MV-4-11 (cell line): ENCODE data around the gene METRNL.
"Not testable (repeated sequence)": the region's sequence is repeated elsewhere in the genome, so short reads cannot be mapped to it uniquely, and the experiment has no call there.

ENCODE experiments used
- DNase-seq: peaks from one replicate; lab custom pipeline; 2025; lab: John Stamatoyannopoulos, UW

The METRNL gene

DNA sequence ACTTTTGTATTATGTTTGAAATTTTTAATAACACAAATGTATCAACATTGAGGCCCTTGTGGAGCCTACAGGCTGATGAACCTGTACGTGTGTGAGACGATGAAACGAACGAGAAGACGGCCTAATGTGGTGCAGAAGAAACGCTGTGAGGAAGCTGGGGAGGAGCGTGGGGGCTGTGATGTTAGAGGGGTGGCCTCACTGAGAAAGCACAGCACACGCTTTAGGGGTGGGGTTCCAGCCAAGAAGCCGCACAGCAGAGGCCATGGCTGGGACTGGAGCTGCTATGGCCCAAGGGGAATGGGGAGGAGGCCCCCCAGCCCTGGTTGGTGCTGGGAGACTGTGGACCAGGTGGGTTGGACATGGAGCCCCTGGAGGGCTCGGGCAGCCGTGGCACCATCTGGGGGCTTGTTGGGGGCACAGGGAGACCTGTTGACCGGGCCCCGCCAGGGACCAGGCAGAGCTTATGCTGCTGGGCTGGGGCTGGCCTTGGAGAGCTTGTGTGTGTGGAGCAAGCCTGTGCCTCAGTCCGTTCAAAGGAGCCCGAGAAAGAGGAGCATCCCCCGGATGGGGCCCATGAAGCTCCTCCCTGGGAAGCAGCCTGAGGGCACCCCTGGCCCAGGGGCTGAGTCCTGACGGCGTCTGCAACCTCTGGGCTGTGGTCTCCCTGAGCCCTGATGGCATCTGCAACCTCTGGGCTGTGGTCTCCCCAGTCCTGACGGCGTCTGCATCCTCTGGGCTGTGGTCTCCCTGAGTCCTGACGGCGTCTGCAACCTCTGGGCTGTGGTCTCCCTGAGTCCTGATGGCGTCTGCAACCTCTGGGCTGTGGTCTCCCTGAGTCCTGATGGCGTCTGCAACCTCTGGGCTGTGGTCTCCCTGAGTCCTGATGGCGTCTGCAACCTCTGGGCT lies 44.7 kb downstream of the METRNL start:
- no peak for DNase-seq

DNA sequence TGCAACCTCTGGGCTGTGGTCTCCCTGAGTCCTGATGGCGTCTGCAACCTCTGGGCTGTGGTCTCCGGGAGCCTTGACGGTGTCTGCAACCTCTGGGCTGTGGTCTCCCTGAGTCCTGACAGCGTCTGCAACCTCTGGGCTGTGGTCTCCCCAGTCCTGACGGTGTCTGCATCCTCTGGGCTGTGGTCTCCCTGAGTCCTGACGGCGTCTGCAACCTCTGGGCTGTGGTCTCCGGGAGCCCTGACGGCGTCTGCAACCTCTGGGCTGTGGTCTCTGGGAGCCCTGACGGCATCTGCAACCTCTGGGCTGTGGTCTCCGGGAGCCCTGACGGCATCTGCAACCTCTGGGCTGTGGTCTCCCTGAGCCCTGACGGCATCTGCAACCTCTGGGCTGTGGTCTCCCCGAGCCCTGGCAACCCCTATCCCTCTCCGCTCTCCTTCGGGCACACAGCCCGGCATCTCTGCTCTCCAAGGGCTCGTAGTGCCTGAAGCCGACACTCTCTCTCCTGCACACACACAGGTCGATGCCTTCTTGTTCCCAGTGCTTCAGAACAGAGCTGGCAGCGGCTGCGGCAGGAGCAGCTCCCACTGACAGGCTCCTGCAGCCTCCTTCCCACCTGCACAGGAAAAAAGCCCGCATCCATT lies 45.6 kb downstream of the METRNL start:
- DNase-seq = peak; percentile 73

DNA sequence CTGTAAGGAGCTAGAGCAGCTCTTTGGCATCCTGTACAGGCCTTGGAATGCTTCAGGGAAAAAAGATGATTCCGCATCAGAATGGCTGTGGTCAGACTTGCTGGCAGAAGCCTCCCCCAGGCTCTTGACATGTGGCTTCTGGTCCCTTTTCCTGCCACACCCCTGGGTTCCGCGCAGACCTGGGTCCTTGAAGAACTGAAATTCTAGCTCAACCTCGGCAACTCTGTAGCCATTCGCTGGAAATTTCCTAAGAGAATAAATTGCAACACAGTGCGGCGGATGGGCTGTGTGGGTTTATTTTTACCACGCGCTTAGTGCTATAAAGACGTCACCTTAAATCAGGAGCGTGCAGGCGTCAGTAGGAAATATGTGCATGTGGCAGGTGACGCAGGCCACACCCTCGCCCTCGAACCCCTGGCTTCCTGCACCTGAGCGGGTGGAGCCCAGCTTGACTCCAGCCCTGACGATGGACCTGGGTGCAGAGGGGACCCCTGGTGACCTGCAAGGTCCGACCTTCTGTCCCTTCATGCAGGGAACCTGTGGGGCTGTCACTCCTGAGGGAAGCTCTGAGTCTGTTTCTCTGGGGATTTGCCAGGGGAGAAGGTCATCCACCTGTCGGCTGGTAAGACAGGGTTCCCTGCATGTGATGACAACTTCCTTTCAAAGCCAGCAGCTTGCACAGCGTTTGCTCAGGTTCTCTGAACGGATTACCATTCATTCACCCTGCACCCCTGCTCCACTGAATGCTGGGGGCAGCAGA lies 46.3 kb downstream of the METRNL start:
- DNase-seq = peak; percentile 97

DNA sequence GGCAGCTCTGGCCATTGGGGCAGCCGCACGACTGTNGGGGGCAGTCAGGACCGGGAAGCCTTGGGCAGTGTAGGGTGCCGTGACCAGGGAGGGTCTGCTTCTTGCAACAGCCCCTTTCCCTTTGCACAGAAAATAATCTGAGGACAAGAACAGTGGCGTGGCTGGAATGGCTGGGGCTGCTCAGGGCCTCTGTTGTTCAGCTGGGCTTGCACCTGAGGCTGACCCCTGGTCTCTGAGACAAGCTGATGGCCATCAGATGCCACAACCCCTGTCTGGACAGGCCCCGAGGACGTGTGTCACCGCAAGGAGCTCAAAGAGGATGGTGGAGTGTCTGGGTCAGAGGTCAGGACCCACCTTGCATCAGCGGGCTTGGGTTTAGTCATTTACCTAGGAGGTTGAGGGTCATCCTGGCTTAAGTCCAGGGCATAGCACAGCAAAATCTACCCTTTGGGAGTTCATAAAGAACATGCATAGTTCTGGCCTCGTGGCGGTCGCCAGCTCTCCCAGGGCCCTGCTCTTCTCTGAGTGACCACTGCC lies 46.9 kb downstream of the METRNL start:
- no peak for DNase-seq

DNA sequence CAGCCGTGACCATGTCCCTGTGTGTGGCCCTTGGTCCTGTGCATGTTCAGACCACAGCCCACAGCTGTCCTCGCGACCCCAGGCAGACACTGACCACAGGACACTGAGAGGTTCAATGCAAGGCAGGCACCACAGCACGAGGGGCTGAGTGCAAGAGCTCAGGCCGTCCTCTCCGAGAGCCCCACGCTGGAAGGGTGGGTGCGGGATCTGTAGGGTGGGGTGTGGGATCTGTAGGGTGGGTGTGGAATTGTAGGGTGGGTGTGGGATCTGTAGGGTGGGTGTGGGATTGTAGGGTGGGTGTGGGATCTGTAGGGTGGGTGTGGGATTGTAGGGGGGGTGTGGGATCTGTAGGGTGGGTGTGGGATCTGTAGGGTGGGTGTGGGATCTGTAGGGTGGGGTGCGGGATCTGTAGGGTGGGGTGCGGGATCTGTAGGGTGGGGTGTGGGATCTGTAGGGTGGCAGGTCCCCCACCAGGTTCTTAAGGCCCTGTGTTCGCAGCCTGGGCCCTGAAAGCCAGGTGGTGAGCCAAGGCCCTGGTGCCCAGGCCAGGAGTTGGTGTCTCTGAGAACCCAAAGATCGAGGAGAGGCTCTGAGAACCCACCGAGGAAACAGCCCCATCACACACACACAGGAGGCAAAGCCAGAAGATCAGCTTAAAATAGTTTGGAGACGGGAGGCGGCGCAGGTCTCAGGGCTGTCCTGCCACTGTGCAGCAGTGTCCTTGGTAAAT lies 48.2 kb downstream of the METRNL start:
- DNase-seq = no peak

DNA sequence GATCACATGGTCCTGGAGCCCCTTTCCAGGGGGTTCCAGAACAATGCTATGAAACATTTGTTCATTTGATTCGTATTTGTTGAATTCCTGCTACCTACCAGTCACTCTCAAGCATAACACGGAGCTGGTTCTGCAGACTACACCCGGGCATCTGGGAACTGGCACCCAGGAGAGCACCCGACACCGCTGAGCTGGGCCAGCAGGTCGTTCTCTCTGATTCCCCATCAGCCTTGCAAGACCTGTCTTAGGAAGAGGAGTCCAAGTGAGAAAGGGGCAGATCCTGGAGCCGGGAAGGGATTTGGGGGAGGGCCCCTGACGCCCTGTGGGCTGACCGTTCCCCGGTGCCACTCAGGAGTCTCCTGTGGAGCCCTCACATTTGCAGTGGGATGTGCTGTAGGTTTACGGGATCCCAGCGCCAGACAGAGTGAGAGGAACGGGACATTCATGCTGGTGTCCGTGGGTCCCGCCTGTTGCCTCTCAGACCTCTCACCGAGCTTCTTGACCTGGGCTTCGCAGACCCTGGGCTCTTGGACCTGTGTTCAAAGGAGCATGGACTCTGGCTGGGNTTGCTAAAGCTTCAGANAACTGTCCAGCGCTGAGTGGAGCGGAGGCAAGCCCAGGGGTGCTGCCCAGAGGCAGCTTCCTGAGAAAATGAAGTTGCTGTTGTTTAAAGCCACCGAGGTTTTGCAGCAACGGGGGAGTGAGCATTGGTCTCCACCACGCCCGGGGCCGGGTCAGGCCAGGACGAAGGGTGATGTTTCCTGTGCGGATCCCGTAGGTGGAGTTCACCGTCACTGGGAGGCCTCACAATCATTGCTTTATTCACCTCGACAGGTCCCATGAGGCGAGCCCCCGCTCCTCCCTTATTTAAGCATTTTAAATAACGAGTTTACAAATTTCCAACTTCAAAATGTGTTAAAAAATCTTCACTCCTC lies 49.2 kb downstream of the METRNL start:
- no peak for DNase-seq

DNA sequence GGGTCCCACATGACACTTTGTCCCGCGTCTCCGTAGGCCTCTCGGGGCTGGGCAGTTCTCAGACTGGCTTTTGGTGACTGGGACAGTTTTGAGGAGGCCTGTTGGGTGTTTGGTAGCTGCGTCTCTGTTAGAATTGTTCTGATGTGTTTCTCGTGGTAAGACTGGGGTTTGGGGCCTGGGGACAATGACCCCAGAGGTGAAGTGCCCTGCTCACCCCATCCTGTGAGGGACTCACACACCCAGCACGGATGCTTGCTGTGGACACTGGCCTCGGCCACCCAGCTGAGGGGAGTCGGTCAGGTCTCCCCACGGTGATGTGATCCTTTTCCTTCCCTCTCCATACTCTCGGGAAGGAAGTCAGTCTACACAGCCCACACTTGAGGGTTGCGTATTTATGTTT lies 50.3 kb downstream of the METRNL start:
- DNase-seq = no peak

DNA sequence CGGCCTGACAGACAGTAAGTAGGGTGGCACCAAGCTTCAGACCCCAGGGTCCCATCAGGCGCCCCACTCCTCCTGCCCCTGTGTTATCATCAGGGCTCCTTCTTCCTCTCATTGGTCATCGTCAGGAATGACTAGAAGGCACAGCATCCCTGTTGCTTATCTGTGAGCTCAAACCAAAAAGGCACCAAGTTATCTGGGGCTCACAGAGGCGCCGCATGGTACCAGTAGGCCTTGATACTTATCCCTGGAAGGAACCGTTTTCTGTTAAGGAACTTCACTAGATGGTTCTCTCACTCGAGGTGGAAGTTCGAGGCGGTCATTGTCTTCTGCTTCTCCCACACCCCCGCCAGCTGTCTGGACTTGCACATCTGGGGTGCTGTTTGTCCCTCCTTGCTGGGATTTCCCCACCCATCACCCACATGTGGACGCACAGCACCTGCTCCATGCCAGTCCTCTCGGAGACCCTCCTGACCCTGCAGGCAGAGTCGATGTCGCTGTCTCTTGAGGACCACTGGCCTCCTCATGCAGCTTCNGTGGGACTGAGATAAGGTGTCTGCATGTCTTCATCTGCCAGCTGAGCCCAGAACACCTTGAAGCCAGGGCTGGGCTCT lies 52.1 kb downstream of the METRNL start:
- no peak for DNase-seq

DNA sequence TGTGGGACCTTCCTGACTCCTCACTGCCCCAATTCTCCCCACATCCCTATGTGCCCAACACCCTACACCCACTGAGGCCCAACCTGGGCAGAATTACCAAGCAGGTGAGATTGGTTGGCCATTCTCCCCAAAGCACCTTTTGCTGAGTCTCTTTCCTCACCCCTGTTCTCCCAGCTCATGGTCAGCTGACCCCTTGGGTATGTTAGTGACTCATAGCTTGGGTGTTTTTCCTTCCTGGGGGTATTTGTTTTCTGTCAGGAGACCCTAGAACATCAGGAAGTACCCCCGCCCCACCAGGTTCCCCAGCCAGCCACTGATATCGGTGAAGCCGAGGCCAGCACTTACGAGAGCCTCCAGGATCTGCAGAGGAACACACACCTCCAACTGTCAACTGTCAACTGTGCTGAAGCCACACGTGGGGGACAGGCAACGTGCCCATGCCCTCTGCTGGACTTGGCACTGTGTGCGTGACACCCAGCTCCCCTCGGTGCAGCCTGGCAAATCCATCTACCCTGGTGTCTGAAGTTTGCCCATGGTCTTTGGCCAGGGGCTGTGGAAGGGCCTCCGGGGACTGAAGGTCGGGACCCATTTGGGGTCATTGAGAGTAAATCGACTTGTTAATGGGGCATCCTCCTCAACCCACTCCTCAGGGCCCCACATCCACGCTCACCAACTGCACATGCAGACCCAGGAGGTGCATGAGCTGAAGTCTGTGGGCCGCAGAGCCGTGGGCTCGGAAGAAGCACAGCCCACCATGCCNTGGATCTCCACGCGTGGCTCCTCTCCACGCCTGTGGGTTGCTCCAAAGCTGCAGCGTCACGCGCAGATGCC lies 53.1 kb downstream of the METRNL start:
- DNase-seq = no peak

DNA sequence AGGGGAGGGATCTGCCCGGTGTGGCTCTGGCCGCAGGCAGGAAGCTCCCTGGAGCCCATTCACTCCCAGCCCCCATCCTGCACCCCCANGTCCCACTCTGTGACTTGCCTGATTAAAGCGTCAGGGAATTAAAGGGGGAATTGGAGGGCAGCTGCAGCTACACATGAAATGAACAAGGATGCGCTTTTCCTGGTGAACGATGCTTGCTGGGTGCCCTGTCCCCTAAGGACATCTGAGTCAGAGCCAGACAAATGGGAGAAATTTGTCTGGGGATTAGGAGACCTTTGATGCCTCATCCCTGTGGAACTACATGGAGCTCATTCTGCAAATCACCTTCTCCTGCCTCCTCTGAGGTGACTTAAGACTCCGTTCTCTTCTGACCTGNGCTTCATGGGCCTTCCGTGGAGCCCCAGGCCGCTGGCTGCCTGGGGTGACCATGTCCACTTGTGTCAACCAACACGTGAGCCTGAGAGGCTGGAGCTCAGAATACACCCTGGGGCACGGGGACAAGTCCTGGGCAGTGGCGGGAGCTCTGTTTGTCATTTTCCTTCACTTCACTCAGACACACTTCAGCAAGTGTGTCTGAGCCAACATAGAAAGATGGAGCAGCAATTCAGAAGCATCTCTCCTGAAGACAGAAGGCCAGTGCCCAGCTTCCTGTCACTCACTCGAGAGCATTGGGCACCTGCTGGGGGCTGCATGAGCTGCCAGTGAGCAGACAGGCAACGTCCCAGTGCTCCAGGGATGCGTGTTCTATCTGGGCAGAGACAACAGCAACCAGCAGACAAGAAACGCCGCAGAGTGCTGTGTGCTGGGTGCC lies 54.1 kb downstream of the METRNL start:
- DNase-seq = no peak

DNA sequence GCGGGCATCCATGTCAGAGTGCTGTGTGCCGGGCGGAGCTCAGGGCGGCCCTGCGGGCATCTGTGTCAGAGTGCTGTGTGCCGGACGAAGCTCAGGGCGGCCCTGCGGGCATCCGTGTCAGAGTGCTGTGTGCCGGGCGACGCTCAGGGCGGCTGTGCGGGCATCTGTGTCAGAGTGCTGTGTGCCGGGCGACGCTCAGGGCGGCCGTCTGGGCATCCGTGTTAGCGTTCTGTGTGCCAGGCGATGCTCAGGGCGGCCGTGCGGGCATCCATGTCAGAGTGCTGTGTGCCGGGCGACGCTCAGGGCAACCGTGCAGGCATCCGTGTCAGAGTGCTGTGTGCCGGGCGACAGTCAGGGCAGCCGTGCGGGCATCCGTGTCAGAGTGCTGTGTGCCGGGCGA lies 55.0 kb downstream of the METRNL start:
- not testable (repeated sequence) for DNase-seq

DNA sequence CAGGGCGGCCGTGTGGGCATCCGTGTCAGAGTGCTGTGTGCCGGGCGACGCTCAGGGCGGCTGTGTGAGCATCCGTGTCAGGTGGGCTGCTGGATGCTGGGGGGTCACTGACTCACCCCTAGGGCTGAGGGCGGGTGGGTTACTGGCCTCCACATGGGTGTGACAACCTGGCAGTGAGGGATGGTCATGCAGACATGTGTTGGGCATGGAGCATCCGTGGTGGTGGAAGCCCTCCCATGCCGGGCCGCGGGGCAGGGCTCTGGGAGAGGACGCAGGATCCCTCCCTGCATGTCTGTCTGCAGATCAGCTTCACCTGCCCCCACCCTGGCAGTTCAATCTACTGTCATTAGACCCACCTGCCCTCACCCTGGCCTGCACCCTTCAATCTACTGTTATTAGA lies 56.3 kb downstream of the METRNL start:
- no peak for DNase-seq

DNA sequence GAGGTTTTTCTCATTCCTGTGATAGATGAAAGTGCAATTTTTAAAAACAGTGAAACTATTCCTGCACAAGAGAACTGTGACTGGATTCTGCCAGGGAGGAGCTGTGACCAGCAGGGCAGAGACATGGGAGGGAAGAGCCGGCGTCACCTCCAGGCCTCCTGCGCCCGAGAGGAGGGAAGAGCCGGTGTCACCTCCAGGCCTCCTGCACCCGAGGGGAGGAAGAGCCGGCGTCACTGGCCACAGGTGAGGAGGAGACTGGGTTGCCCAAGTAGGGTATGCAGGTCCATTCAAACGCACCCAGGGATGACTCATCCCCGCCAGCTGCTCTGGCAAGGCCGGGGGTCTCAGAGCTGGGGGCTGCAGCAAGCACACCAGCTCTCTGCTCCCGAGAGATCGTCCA lies 56.7 kb downstream of the METRNL start:
- DNase-seq = no peak

DNA sequence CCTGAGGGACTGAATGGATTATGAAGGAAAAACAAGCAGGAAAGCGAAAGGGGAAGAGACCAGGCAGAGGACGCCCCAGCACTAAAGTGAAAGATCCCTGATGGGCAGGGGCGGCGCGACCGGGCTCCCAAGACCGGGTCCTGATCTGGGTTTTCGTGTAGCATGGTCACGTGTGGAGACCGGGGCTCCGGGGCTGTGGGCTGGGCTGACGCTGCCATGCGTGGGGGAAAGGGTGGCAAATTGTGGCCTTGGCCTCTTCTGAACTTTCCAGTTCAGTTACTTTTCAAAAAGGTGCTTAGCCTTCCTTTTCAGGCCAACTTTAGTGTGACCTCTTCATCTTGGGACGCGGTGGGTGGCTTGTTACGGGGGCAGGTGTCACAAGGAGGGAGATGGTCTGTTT lies 57.5 kb downstream of the METRNL start:
- DNase-seq = no peak

DNA sequence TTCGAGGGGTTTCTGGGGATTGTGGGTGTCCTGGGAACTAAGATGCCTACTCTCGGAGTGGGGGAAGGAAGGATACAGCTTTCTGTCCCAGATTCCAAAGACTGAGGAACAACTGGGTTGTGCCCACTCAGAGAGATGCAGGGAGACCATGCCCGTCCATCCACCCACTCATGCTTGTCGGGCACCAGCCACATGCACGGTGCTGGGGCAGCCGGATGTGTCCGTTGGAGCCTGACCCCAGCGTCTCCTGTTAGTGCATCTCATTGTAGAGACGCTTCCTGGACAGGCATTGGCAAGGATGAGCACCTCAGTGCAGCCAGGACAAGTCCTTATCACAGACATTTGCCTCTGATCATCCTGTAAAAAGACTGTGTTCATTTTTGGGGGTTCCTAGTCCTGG lies 58.1 kb downstream of the METRNL start:
- DNase-seq = no peak

DNA sequence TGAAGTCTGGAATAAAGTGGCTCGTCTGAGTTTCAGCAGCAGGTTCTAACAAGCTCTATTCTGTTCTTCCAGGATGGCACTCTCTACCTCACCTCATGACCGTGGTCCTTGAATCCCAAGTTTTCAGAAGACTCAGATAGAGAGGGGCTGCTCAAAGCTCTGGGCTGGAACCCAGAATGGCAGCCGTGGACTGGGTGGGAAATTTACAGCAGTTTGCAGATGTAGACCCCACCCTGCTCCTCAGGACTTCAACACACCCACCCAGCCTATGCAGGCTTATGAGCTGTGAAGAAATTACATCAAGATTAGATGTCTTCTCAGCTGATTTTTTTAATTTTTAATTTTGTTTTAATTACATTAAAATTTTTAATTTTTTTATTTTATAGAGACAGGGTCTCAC lies 59.4 kb downstream of the METRNL start:
- no peak for DNase-seq

DNA sequence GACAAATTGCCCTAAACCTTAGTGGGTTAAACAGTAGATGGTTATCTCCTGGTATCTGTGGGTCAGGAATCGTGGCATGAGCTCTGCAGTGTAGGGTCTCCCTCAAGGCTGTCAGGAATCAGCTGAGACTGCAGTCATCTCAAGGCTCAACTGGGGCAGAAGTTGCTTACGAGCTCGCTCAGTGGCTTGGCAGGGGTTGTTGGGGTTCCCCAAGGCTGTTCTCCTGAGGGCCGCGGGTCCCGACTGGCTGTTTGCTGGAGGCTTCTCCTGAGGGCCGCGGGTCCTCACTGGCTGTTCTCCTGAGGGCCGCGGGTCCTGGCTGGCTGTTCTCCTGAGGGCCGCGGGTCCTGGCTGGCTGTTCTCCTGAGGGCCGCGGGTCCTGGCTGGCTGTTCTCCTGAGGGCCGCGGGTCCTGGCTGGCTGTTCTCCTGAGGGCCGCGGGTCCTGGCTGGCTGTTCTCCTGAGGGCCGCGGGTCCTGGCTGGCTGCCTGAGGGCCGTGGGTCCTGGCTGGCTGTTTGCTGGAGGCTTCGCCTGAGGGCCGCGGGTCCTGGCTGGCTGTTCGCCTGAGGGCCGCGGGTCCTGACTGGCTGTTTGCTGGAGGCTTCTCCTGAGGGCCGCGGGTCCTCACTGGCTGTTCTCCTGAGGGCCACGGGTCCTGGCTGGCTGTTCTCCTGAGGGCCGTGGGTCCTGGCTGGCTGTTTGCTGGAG lies 60.3 kb downstream of the METRNL start:
- not testable (repeated sequence) for DNase-seq

DNA sequence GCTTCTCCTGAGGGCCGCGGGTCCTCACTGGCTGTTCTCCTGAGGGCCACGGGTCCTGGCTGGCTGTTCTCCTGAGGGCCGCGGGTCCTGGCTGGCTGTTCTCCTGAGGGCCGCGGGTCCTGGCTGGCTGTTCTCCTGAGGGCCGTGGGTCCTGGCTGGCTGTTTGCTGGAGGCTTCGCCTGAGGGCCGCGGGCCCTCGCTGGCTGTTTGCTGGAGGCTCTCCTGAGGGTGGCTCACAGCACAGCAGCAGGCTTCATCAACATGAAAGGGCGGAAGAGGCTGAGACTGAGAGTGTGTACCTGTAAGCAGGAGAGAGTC lies 60.8 kb downstream of the METRNL start:
- not testable (repeated sequence) for DNase-seq
